NCI-H146 treated with DMSO at 0.1 percent for 48 hours (cell line): ENCODE data around the gene TSC2.
"Not testable (repeated sequence)": the region's sequence is repeated elsewhere in the genome, so short reads cannot be mapped to it uniquely, and the experiment has no call there.

ENCODE experiments used
- DNase-seq: peaks from one replicate; lab custom pipeline; 2025; ENCODE audit not compliant: unreplicated experiment; lab: John Stamatoyannopoulos, UW

TSC2 gene

GRCh38 chr16:2116428-2116827, 68.6 kb downstream of the TSC2 start:
- DNase-seq, result not testable (repeated sequence)

GRCh38 chr16:2117341-2117740, 69.6 kb downstream of the TSC2 start:
- not testable (repeated sequence) for DNase-seq

- not testable (repeated sequence) for DNase-seq
Observed at GRCh38 chr16:2117960-2118722, 70.4 kb downstream of the TSC2 start.

- DNase-seq, result not testable (repeated sequence)
Observed at GRCh38 chr16:2121325-2121724, 73.5 kb downstream of the TSC2 start.

GRCh38 chr16:2121853-2122252, 74.1 kb downstream of the TSC2 start:
- DNase-seq, result no peak

- no peak for DNase-seq
Observed at GRCh38 chr16:2122429-2122828, 74.6 kb downstream of the TSC2 start.

GRCh38 chr16:2122934-2123683, 75.3 kb downstream of the TSC2 start:
- not testable (repeated sequence) for DNase-seq

GRCh38 chr16:2123706-2124376, 76.1 kb downstream of the TSC2 start:
- DNase-seq, result not testable (repeated sequence)

GRCh38 chr16:2124377-2124693, 76.5 kb downstream of the TSC2 start:
- not testable (repeated sequence) for DNase-seq

GRCh38 chr16:2124694-2125444, 77.1 kb downstream of the TSC2 start:
- not testable (repeated sequence) for DNase-seq

GRCh38 chr16:2125609-2126008, 77.8 kb downstream of the TSC2 start:
- not testable (repeated sequence) for DNase-seq

- not testable (repeated sequence) for DNase-seq
Observed at GRCh38 chr16:2126161-2126743, 78.5 kb downstream of the TSC2 start.

- not testable (repeated sequence) for DNase-seq
Observed at GRCh38 chr16:2126928-2127556, 79.3 kb downstream of the TSC2 start.

GRCh38 chr16:2127630-2128280, 80.0 kb downstream of the TSC2 start:
- DNase-seq, result peak; percentile 29

GRCh38 chr16:2129251-2129650, 81.5 kb downstream of the TSC2 start:
- DNase-seq, result not testable (repeated sequence)

- not testable (repeated sequence) for DNase-seq
Observed at GRCh38 chr16:2129890-2130447, 82.2 kb downstream of the TSC2 start.

- not testable (repeated sequence) for DNase-seq
Observed at GRCh38 chr16:2133797-2134196, 86.0 kb downstream of the TSC2 start.

GRCh38 chr16:2135071-2135470, 87.3 kb downstream of the TSC2 start:
- not testable (repeated sequence) for DNase-seq

GRCh38 chr16:2135770-2136490, 88.1 kb downstream of the TSC2 start, which contains the start of gene PKD1:
TSS of gene PKD1 (minus strand) at chr16:2135898. CDS start at chr16:2135689, 209 bp downstream.
- peak; percentile 79 for DNase-seq
